GM19468 (cell line): ENCODE results near the gene TMEM87B.
"Not testable (repeated sequence)": the region's sequence is repeated elsewhere in the genome, so short reads cannot be mapped to it uniquely, and the experiment has no call there.

Experiments
- ATAC-seq: cut with Tn5 transposase; IDR thresholded peaks from one replicate; pipeline ENCODE4 v1.9.1; 2021; ENCODE audit warnings: mild to moderate bottlenecking, moderate library complexity, moderate number of reproducible peaks; ENCODE audit not compliant: unreplicated experiment; ENCODE audit errors: extremely low read depth

TMEM87B gene

DNA sequence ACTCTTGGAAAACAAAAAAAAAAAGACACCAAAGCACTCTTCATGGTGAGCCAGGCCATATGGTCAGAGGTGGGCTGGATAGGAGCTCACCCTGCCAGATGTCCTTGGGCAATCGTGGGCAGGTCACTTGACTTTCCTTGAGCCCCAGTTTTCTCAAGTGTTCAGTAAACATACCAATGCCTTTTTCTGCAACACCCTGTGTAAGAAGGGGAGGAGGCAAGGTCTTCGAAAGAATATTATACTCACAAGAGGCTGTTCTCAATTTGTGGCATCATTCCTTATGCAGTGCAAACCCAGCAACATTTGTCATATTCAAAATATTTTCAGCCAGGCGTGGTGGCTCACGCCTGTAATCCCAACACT lies 22.9 kb upstream of the TMEM87B start:
- ATAC-seq, result no peak

DNA sequence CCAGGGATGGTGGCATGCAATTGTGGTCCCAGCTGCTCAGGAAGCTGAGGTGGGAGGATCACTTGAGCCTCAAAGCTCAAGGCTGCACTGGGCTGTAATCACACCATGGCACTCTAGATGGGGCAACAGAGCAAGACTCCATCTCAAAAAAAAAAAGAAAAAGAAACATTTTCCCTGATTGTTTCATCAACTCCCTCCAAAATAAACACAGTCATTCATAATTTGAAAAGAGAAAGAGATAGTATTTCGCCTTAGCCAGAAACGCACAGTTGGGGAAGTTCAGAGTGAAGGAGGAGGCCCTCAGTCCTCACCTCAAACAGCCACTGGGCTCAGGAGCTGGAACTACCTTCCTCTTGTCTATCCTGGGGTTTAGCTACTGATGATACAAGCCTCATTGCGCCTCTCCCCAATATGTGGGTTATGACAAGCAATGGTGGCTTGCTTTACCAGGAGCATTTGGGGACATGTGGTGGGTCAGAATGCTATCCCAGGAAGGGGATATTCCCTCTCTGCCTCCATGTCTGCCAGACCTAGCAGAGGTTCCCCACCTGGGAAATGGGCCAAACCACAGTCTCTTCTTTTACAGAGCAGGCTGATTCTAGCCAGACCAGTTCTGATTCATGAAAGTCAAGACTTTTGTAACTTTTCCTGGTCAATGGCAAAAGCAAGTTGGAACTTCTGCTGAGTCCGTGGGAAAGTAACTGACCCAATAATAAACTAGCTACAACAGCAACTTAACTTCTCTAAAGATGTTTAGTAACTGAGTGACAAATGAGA lies 22.2 kb upstream of the TMEM87B start:
- no peak for ATAC-seq

DNA sequence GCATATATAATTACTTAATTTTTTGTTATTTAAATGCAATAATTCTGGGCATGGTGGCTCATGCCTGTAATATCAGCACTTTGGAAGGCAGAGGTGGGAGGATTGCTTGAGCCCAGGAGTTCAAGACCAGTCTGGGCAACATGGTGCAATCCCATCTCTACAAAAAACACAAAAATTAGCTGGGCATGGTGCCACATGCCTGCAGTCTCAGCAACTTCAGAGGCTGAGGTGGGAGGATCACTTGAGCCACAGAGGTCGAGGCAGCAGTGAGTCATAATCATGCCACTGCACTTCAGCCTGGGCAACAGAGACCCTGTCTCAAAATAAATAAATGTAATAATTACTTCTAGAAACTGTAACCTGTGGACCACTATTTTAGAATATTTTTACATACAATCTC lies 21.5 kb upstream of the TMEM87B start:
- no peak for ATAC-seq

DNA sequence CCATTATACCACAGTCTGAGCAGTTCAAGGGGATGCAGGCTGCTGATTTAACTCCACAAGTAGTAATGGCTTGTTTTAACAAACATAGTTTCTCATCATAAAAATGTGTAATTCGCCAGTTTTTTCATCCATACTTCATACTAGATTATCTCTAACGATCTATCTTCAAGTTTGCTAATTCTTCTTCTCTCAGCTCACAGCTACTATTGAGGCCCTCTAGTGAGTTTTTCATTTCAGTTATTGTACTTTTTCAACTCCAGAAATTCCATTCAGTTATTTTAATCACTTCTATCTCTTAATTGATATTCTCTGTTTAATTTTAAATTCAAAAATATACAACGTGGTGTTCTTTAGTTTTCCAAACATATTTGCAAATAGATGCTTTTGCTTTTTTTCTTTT lies 20.1 kb upstream of the TMEM87B start:
- no peak for ATAC-seq

DNA sequence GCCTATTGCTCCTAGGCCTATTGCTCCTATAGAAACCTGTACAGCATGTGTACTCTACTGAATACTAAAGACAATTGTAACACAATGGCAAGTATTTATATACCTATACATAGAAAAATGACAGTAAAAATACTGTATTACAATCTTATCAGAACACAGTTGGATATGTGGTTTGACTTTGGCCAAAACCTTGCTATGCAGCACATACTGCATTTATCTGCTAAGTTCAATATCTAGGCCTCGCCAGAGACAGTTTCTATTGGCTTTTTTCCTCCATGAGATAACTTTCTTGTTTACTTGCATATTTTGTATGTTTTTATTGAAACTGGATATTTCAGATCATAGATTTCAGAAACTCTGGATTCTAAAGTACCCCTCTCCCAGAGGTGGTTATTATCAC lies 19.3 kb upstream of the TMEM87B start:
- no peak for ATAC-seq

DNA sequence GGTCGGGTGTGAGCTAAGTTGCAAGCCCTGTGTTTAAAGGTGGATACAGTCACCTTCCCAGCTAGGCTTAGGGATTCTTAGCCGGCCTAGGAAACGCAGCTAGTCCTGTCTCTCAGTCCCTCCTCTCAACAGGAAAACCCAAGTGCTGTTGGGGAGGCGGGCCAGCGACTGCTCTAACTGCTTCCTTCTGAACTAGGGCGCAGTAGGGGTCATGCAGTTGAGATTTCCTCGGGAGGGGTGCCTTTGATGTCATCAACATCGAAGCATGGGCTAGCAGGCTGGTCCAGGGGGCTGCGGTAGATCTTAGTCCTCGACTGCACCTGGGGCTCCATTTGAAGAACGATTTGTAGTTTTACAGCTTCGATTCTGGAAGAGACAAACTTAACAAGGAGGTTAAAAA lies 15.5 kb upstream of the TMEM87B start:
- not testable (repeated sequence) for ATAC-seq

DNA sequence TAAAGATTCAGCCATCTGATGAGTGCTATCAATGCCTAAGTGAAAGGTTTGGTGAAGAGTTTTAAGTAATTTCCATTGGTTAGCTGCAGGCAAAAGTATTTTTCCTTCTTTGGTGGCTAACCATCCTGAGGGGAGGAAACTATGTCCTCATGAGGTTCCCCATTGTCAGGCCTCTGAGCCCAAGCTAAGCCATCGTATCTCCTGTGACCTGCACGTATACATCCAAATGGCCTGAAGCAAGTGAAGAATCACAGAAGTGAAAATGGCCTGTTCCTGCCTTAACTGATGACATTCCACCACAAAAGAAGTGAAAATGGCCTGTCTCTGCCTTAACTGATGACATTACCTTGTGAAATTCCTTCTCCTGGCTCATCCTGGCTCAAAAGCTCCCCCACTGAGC lies 15.0 kb upstream of the TMEM87B start:
- not testable (repeated sequence) for ATAC-seq

DNA sequence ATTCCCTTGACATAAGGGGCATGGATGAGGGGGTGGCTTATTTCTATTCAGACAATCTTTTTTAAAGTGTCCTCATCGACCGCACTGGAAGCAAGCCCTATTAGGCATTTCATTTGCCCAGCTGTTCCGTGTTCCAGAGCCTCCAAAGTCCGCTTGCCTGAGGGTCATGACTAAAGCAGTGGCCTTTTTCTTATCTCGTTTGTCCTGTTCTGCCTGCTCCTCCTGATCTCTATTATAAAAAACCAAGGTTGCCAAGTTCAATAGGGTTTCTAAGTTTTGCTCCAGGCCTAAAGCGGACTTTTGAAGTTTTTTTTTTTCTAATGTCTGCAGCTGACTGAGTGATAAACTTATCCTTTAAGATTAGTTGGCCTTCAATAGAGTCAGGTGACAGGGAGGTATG lies 13.6 kb upstream of the TMEM87B start:
- not testable (repeated sequence) for ATAC-seq

DNA sequence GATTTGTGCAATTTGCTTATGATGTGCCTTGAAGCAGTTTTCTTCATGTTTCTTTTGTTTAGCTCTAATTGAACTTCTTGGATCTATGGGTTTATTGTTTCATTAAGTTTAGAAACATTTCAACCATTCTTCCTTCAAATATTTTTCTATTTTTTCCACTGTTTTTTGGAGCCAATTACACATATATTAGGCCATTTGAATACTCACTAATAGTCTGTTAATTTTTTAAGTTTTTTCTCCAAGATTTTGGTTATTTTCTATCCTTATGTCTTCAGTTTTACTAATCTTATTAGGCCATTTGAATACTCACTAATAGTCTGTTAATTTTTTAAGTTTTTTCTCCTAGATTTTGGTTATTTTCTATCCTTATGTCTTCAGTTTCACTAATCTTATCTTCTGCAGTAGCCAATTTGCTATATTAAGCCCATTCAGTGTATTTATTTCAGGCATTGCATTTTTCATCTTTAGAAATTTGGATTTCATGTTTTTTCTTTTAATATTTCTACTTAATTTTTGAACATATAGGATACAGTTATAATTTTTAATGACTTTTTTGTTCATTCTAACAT lies 9.5 kb upstream of the TMEM87B start:
- no peak for ATAC-seq

DNA sequence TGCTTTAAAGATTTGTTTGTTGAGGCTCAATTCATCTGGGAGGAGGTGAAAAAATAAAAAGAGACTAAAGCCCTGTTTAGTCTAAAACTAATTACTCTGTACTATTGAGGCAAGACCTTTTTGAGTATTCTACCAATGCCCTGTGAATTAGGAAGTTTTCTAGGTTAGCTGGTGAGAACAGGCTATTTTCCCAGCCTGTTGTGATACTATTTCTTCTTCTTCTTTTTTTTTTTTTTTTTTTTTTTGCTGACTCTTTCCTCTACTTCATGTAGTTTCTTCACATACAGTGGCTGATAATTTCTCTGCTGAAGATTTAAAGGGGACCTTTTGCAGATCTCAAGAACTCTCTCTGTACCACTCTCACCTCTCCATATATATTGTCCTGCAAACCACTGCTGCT lies 8.8 kb upstream of the TMEM87B start:
- no peak for ATAC-seq

DNA sequence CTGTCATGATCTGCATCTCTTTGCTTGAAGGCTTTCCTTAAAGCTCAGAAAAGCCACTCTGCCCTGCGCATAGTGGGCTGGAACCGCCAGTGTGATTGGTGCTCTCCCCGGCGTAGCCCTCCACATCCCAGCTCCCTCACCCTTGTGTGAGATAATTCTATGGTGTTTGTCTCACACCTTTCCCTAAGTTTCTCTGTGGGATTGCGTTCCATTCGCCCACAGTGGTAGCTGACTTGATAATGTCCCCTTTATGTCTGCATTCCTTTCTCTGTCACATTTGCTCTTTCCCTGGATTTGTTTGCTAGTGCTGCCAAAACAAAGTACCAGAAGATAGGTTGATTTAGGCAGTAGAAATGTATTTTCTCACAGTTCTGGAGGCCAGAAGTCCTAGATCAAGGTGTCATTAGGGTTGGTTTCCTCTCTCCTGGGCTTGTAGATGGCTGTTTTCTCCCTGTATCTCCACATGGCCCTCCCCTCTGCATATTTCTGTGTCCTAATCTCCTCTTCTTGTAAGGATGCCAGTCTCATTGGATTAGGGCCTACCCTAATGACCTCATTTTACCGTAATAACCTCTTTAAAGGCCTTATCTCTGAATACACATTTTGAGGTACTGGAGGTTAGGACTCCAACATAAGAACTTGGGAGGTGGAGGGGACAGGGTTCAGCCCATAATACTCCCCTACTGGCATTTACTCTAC lies 7.4 kb upstream of the TMEM87B start:
- ATAC-seq, result no peak

DNA sequence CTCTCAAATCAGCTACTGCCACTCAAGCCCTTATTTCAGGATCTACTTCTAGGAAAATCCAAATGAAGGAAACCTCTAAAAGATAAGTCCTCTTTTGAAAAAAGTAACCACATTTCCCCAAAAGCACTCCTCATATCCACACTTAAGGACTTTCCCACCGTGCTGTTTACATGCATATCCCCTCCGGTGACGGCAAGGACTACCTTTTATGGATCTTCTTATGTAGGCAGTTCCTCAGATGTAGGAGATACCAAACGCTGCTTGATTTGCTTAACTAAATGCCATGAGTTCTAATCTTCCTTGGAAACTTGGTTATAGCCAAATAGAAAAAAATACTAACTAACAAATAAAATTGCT lies 6.9 kb upstream of the TMEM87B start:
- no peak for ATAC-seq

DNA sequence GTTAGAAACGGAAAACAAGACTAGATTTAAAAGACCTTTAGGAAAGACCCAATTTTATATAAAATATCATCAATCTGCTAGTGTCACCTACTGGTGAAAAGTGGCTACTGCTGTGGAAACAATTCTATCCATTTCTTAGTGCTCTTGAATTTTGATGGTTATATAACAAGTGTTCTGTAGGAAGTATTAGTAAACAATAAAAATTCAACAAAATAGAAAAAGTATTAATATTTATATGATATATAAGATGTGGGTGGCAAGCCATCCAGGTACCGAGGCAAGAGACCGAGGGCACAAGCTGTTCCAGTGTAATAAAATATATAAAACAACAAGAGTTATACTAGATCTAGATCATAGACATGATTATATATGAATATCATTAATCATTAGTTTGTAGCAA lies 6.2 kb upstream of the TMEM87B start:
- no peak for ATAC-seq

DNA sequence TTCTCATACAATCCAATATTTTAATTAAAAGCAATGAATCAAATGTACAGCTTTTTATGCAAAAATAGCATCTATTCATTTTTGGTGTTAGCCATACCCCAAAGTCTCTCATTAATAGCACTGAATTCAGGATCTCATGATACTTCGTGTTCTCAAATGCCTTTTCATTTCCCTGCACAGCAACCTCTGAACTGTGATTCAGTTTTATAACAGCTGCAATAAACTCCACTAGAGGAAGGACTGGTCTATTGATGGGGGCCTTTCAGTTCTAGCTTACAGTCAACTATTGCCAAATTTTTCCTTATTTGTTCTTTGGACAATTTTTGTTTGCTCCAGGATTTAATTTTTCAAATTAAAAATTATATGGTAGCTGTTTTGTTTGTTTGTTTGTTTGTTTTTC lies 4.8 kb upstream of the TMEM87B start:
- no peak for ATAC-seq

DNA sequence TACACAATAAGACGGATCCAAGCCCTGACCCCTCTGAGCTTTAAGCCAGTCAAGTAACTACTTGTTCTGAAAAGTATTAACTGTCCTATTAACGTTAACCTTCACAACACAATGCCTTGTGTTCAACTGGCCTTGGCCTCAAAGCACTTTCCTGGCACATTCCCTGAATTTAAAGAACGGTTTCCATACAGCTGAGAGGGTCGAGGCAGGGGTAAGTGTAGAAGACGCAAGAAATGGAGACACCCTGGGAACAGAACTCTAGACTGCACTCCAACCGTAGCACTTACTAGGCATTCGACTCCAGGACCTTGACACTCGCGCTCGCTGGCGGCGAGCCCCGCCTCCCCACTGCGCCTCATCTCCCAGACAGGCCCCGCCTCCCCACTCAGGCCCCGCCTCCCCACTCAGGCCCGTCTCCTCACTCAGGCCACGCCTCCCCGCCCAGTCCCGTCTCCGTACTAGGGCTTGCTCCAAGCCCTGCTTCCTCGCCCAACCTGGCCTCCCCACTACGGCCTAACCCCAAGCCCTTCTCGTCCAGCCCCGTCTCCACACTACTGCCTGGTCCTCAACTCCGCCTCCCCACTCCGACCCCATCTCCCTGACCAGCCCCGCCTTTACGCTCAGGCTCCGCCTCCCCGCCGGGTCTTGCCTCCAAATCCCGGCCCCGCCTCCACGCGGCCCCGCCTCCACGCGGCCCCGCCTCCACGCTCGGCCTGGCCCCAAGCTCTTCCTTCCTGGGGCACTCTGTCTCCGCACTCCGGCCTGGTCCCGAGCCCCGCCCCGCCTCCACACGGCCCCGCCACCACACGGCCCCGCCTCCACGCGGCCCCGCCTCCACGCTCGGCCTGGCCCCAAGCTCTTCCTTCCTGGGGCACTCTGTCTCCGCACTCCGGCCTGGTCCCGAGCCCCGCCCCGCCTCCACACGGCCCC lies 887 bp upstream of the TMEM87B start:
- peak; percentile 48 for ATAC-seq

DNA sequence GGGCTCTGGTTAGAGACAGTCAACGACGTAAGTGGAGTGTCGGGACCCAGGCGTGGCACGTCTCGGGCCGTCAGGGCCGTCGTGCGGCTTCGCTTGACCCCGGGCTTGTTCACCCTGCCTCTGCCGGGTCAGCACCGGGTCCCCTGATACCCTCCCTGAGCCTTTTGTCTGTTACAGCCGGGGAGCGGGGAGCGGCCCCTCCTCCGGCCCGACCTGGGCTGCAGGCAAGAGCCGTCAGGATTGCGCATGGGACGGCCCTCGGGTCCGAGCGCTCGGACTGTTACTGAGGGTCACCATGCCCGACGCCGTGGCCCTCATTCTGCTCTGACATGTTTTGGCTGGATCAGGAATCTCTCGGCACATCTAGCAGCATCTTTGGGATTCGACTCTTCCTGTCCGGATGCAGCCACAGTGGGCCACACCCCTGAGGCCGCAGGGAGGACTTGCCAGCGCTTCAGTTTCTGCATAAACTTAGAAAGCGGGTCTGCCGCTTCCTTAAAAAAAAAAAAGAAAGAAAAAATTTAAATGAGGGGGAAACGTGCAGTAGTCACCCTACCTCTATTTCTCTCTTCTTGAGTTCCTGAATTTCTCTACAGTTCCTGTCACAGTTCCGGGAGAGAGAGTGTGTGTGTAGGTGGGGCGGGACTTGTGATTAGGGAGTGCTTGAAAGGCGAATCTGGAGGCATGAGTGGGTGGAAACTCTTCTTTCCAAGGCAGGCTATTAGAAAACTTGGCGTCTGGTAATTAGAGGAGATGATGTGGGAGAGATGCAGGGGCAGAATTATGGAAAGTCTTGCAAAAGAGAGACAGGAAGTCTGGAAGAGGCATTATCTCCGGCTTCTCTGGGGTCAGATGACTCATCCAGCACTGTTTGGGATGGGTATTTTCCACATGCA lies 909 bp downstream of the TMEM87B start:
- no peak for ATAC-seq

DNA sequence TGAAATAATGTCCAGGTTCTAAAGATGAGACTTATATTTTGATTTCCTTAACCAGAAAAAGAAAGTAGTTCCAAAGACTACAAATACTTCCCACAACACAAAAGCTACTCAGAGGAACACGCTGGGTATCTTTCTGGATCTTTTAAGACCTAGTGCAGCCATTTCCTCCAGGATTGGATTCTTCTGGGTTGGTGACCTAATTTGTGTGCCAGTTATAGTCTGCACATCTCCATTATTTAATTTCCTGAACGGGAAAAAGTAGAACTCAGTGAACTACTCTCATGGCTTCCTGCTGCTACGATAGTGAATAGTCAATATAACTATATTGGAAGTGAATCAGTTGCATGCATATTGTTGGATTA lies 1.5 kb downstream of the TMEM87B start:
- ATAC-seq, result no peak

DNA sequence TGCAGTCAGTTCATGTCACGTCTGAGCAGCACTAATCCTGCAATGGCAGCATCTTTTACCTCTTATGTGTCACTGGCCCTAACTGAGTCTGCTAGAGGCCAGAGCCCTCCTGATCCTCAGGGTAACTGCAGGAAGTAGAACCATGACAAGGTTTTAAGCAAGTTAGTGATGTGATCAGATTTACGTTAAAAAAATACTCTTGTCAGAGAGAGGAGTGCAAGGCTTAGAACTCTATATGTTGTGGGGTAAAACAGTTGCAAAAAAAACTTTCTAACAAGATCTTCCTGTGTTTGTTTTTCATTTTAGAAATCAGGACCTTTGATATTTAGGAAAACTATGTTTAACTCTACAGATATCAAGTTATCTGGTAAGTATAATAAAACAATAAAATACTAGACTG lies 4.6 kb downstream of the TMEM87B start:
- ATAC-seq, result no peak

DNA sequence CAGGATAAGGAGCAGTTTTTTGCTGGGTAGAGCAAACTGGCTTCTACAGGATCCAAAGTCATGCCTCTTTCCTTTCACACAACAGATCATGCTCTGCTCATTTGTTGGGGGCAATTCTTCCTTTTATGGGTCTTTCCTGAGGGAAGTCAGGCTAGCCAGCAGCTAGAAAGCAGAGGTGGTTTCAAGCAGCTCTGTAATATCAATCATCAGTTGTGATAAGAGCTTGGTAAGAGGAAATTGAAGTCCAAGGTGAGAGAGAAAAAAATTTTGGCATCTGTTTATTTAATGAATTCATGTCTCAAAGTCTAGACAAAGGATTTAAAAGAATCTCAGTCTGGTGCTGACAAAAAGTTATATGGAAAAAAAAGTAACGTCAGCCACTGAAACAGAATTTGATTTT lies 6.2 kb downstream of the TMEM87B start:
- no peak for ATAC-seq

DNA sequence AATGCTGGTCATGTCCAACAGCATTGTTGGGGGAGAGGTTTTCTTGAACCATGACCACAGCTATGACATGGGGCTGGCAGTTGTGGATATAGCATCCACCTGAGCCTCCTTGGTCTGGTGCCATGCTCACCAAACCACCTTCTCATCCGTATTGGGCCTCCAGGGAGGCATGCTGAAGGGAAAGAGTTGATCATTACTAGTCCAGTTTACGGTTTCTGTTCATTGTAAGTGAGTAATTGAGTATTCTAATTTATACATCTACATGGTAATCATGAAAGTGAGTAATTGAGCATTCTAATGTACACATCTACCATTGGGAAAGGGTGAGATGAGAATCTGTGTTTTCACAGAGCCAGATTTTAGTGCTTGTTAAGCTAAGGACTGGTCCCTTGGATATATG lies 6.8 kb downstream of the TMEM87B start:
- no peak for ATAC-seq
